H54 (cell line): ENCODE measurements around the gene MVP.

Experiments used
- DNase-seq: peaks from one replicate; pipeline ENCODE4 v3.0.0; 2011; ENCODE audit warnings: low spot score, mixed read lengths; ENCODE audit not compliant: insufficient read length
- FAIRE-seq: peaks from 3 replicates; lab custom pipeline; 2011; peaks lifted over from hg19 to GRCh38; lab: Jason Lieb, UNC
- POLR2A ChIP-seq: IDR thresholded peaks from 2 replicates; pipeline ENCODE4 v1.6.1; 2011; ENCODE audit warnings: low read depth, mild to moderate bottlenecking, low read length

The MVP gene

GRCh38 chr16:29894352-29894751, 74.1 kb downstream of the MVP start:
- no peak for TF ChIP-seq POLR2A
- FAIRE-seq, result no peak
- DNase-seq, result no peak

- DNase-seq, result no peak
- no peak for TF ChIP-seq POLR2A
- no peak for FAIRE-seq
These were observed 76.6 kb downstream of the MVP start for GRCh38 chr16:29896841-29897240.

- DNase-seq, result no peak
- FAIRE-seq, result no peak
- TF ChIP-seq POLR2A, result no peak
These were observed 77.1 kb downstream of the MVP start for GRCh38 chr16:29897333-29897732.
